ENCODE results near the gene HLTF. TPM values are rescaled to one million over a fixed set of nuclear protein-coding genes. Genes with fewer than 3 reads are reported as not detected.

The HLTF gene
- total and polyA plus RNA-seq, 2 of the 13 experiments (the other 11 are each of a cell fraction or from before 2014, with no cell fraction given) = 12.0 to 22.9 TPM

DNA sequence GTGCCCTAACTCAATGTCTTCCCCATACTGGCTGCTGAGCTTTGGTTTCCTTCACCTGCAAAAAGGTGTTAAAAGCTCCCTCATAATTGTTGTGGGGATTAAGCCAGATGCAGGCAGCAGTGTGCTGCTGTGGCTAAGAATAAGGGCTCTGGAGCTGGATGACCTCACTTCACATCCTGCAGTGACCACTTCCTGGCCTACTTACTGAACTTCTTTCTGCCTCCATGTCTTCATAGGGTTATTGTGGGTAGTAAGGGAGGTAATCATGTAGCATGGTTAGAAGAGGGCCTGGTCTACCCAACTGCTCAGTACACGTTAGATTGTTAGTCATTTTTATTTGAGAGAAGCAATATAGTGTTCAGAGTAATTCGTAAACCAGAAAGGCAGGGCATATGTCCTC is 76.6 kb downstream of the HLTF start:
- intact Hi-C loops (cut with micrococcal nuclease; ENCODE audit: unreplicated experiment) = loop anchor here (1.0 to 10.0 kb wide), 3 partner anchors 9 to 215 kb away; partner anchors contain the start of gene CP
- POLR2A ChIA-PET = interaction anchor here (1.2 to 1.6 kb wide), 2 partner anchors 18 to 29 kb away, joined by 3 to 7 read pairs; partner anchors contain the start of gene GYG1
- no peak for FAIRE-seq

DNA sequence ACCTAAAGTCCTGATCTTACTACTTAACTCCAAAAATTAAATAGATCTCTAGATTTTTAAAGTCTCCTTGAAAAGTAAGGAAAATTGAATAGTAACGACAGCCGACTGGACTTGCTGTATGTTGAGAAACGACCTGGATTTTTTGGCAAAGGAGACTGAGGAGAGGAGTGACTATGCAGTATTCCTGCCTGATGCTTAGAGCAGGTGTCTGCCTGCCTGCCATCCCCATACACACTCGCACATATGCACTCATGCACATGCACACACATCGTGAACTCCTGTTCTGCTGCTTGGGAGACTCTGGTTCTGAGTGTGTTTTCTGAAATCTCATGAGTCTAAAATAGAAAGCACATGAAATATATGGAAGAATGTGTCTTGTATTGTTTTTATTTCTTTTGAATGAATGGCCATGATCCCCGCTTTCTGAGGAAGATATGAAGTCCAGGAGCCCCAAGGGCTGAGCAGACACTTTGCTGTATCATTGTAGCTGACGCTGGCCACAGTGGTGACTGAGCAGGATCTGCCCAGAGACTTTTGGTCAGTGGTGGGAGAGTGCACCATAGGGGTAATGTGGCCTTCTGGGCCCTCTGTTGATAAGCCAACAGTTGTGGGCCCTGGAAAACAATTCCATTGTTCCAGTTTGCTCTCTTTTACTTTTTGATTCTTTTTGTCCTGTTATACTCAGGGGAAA is 78.6 kb downstream of the HLTF start:
- Histone ChIP-seq H3K36me3 (replicated peaks in 1 of 2; ENCODE audit: control insufficient read depth in 1 of 2, insufficient read depth in 2 of 2, low read length in 2 of 2) (peaks cover 2 to 11% of the 10 kb centered on the region in 2 experiments; a peak in 3 of 5 replicates), H3K4me1 (ENCODE audit: insufficient read depth, low read length) (peaks cover 37% of the 10 kb centered on the region), H3K4me3 (replicated peaks in 1 of 3; ENCODE audit: insufficient read depth in 1 of 3, low read depth in 2 of 3, low read length in 3 of 3) (no peak overlapping the region), H3K4me2 (ENCODE audit: low read depth, low read length) (no peak overlapping the region), H3K27ac (ENCODE audit: extremely low read length, insufficient read depth, low read length) (no peak overlapping the region), H4K20me1 (ENCODE audit: insufficient read depth, low read length) (no peaks in the 10 kb centered on the region), H2AFZ (ENCODE audit: low read length) (no peak overlapping the region), H3K9ac (ENCODE audit: insufficient read depth, low read depth, low read length) (no peak overlapping the region), H3K27me3 (ENCODE audit: control insufficient read depth in 1 of 2, insufficient read depth in 2 of 2, low read length in 2 of 2) (no peaks in the 10 kb centered on the region), H3K9me3 (ENCODE audit: low read length) (no peaks in the 10 kb centered on the region), H3K79me2 (ENCODE audit: insufficient read depth, low read length) (no peaks in the 10 kb centered on the region)
- in situ Hi-C loops (cut with HindIII; ENCODE audit: extremely low pct_ligation_motif_present, low pct_unique_long_range_greater_than_20kb) (no loop called here), intact Hi-C loops (cut with micrococcal nuclease; ENCODE audit: unreplicated experiment) (no loop called here)
- 91% methylated on average over 7 of the region's 7 CpGs for WGBS (ENCODE audit: low lambda C conversion rate)
- FAIRE-seq = no peak
- CTCF ChIA-PET (ENCODE audit: low intra/inter-chr PET ratio, low total read pairs) = no interaction called here
- no peak for ATAC-seq
- POLR2A ChIA-PET = no interaction called here
- no peak for DNase-seq (ENCODE audit: low spot score)
- no TSS peak for BruUV-seq (replicated peaks)
- no peak for TF ChIP-seq ZNF878 (CRISPR knock-in tag; IDR thresholded peaks at IDR 0.05)
- TF ChIP-seq ELF3 (CRISPR knock-in tag; IDR thresholded peaks at IDR 0.05) = no peak
- TF ChIP-seq YY1 (IDR thresholded peaks at IDR 0.05; ENCODE audit: insufficient read depth, insufficient replicate concordance, low read depth, low read length) = no peak
- TF ChIP-seq, protein P1, sequence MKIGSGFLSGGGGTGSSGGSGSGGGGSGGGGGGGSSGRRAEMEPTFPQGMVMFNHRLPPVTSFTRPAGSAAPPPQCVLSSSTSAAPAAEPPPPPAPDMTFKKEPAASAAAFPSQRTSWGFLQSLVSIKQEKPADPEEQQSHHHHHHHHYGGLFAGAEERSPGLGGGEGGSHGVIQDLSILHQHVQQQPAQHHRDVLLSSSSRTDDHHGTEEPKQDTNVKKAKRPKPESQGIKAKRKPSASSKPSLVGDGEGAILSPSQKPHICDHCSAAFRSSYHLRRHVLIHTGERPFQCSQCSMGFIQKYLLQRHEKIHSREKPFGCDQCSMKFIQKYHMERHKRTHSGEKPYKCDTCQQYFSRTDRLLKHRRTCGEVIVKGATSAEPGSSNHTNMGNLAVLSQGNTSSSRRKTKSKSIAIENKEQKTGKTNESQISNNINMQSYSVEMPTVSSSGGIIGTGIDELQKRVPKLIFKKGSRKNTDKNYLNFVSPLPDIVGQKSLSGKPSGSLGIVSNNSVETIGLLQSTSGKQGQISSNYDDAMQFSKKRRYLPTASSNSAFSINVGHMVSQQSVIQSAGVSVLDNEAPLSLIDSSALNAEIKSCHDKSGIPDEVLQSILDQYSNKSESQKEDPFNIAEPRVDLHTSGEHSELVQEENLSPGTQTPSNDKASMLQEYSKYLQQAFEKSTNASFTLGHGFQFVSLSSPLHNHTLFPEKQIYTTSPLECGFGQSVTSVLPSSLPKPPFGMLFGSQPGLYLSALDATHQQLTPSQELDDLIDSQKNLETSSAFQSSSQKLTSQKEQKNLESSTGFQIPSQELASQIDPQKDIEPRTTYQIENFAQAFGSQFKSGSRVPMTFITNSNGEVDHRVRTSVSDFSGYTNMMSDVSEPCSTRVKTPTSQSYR (CRISPR knock-in tag; IDR thresholded peaks at IDR 0.05; ENCODE audit: borderline replicate concordance) = no peak
- TF ChIP-seq, protein P2, sequence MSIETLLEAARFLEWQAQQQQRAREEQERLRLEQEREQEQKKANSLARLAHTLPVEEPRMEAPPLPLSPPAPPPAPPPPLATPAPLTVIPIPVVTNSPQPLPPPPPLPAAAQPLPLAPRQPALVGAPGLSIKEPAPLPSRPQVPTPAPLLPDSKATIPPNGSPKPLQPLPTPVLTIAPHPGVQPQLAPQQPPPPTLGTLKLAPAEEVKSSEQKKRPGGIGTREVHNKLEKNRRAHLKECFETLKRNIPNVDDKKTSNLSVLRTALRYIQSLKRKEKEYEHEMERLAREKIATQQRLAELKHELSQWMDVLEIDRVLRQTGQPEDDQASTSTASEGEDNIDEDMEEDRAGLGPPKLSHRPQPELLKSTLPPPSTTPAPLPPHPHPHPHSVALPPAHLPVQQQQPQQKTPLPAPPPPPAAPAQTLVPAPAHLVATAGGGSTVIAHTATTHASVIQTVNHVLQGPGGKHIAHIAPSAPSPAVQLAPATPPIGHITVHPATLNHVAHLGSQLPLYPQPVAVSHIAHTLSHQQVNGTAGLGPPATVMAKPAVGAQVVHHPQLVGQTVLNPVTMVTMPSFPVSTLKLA (IDR thresholded peaks at IDR 0.05) = no peak
- TF ChIP-seq ZSCAN29 (CRISPR knock-in tag; conservative IDR thresholded peaks at IDR 0.05) = no peak

More for the DNA sequence above, 76.6 kb downstream of the HLTF start:
- no peak for DNase-seq (ENCODE audit: low spot score)
- H3K4me1 ChIP-seq (ENCODE audit: insufficient read depth, low read length) = peaks cover 28% of the 10 kb centered on the region
- BruUV-seq (replicated peaks) = no TSS peak
- H3K27me3 ChIP-seq (ENCODE audit: control insufficient read depth in 1 of 2, insufficient read depth in 2 of 2, low read length in 2 of 2) = no peaks in the 10 kb centered on the region
- CTCF ChIA-PET (ENCODE audit: low intra/inter-chr PET ratio, low total read pairs) = no interaction called here
- peak overlapping the region; percentile 56 for H3K9ac ChIP-seq (ENCODE audit: insufficient read depth, low read depth, low read length)
- peaks cover 1 to 18% of the 10 kb centered on the region in 2 experiments; a peak in 4 of 5 replicates for H3K36me3 ChIP-seq (replicated peaks in 1 of 2; ENCODE audit: control insufficient read depth in 1 of 2, insufficient read depth in 2 of 2, low read length in 2 of 2)
- no peaks in the 10 kb centered on the region for H3K79me2 ChIP-seq (ENCODE audit: insufficient read depth, low read length)
- WGBS (ENCODE audit: low lambda C conversion rate) = 97% methylated on average over 2 of the region's 2 CpGs
- in situ Hi-C loops (cut with HindIII; ENCODE audit: extremely low pct_ligation_motif_present, low pct_unique_long_range_greater_than_20kb) = no loop called here
- H3K4me2 ChIP-seq (ENCODE audit: low read depth, low read length) = peak overlapping the region; percentile 63
- H4K20me1 ChIP-seq (ENCODE audit: insufficient read depth, low read length) = no peaks in the 10 kb centered on the region
- no peak overlapping the region for H2AFZ ChIP-seq (ENCODE audit: low read length)
- peak; percentile 1; the same call in 1 of the 2 replicates for TF ChIP-seq ZFX (CRISPR knock-in tag; IDR thresholded peaks at IDR 0.05; ENCODE audit: low read depth)
- TF ChIP-seq, protein P3, sequence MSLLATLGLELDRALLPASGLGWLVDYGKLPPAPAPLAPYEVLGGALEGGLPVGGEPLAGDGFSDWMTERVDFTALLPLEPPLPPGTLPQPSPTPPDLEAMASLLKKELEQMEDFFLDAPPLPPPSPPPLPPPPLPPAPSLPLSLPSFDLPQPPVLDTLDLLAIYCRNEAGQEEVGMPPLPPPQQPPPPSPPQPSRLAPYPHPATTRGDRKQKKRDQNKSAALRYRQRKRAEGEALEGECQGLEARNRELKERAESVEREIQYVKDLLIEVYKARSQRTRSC (CRISPR knock-in tag; IDR thresholded peaks at IDR 0.05; ENCODE audit: low read depth) = no peak
- TF ChIP-seq GPN1 (CRISPR knock-in tag; IDR thresholded peaks at IDR 0.05; ENCODE audit: borderline replicate concordance) = no peak
- TF ChIP-seq ZNF883 (CRISPR knock-in tag; IDR thresholded peaks at IDR 0.05; ENCODE audit: not compliant biosample characterization) = no peak
- TF ChIP-seq, protein P4, sequence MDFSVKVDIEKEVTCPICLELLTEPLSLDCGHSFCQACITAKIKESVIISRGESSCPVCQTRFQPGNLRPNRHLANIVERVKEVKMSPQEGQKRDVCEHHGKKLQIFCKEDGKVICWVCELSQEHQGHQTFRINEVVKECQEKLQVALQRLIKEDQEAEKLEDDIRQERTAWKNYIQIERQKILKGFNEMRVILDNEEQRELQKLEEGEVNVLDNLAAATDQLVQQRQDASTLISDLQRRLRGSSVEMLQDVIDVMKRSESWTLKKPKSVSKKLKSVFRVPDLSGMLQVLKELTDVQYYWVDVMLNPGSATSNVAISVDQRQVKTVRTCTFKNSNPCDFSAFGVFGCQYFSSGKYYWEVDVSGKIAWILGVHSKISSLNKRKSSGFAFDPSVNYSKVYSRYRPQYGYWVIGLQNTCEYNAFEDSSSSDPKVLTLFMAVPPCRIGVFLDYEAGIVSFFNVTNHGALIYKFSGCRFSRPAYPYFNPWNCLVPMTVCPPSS (IDR thresholded peaks at IDR 0.05) = no peak
- peak overlapping the region; percentile 84 for H3K27ac ChIP-seq (ENCODE audit: extremely low read length, insufficient read depth, low read length)
- no peak overlapping the region for H3K4me3 ChIP-seq (replicated peaks in 1 of 3; ENCODE audit: insufficient read depth in 1 of 3, low read depth in 2 of 3, low read length in 3 of 3)
- H3K9me3 ChIP-seq (ENCODE audit: low read length) = no peaks in the 10 kb centered on the region
- ATAC-seq = no peak
